H9 (cell line): ENCODE measurements around the gene RNASEH2B. TPM values are rescaled to one million over a fixed set of nuclear protein-coding genes. Genes with fewer than 3 reads are reported as not detected.

Experiments
- DNase-seq: peaks from one replicate; pipeline ENCODE4 v3.0.0-alpha.2; 2017
- H2AFZ ChIP-seq: one replicate; pipeline ENCODE4 v1.6.1; 2013; ENCODE audit warnings: mild to moderate bottlenecking, low read length, control low read depth, moderate library complexity
- H2AK5ac ChIP-seq: 2 replicates; pipeline ENCODE4 v1.6.1; 2013; ENCODE audit warnings: low read length, control low read depth, mixed read lengths; ENCODE audit not compliant: insufficient read length
- H2BK120ac ChIP-seq: one replicate; pipeline ENCODE4 v1.6.1; 2013; ENCODE audit warnings: low read depth, mild to moderate bottlenecking, low read length, control low read depth, inconsistent platforms; ENCODE audit not compliant: poor library complexity, severe bottlenecking
- H2BK12ac ChIP-seq: 2 replicates; pipeline ENCODE4 v1.6.1; 2013; ENCODE audit warnings: low read length, control low read depth, mixed read lengths, low read depth; ENCODE audit not compliant: insufficient read length
- H2BK15ac ChIP-seq: 2 replicates; pipeline ENCODE4 v1.6.1; 2013; ENCODE audit warnings: low read depth, low read length, control low read depth
- H2BK20ac ChIP-seq: one replicate; pipeline ENCODE4 v1.6.1; 2013; ENCODE audit warnings: low read depth, mild to moderate bottlenecking, low read length, control low read depth, inconsistent platforms; ENCODE audit not compliant: poor library complexity, severe bottlenecking
- H2BK5ac ChIP-seq: 2 replicates; pipeline ENCODE4 v1.6.1; 2013; ENCODE audit warnings: low read length, control low read depth, mixed read lengths; ENCODE audit not compliant: insufficient read length
- H3K14ac ChIP-seq: 2 replicates; pipeline ENCODE4 v1.6.1; 2013; ENCODE audit warnings: low read length, control low read depth; ENCODE audit not compliant: insufficient read depth
- H3K18ac ChIP-seq: 2 replicates; pipeline ENCODE4 v1.6.1; 2013; ENCODE audit warnings: low read depth, mild to moderate bottlenecking, mixed read lengths, low read length, control low read depth; ENCODE audit not compliant: insufficient read length
- H3K23ac ChIP-seq: 2 replicates; pipeline ENCODE4 v1.6.1; 2013; ENCODE audit warnings: low read length, control low read depth, mixed read lengths, low read depth; ENCODE audit not compliant: insufficient read length
- H3K23me2 ChIP-seq: 2 replicates; pipeline ENCODE4 v1.6.1; 2013; ENCODE audit warnings: low read depth, mild to moderate bottlenecking, mixed read lengths, low read length, control low read depth; ENCODE audit not compliant: insufficient read length, poor library complexity, severe bottlenecking
- H3K27ac ChIP-seq: 2 replicates; pipeline ENCODE4 v1.5.1; 2013; ENCODE audit warnings: low read length, control low read depth, mixed read lengths, low read depth; ENCODE audit not compliant: insufficient read length
- H3K27me3 ChIP-seq: 2 replicates; pipeline ENCODE4 v1.6.1; 2013; ENCODE audit warnings: low read length, control low read depth, inconsistent platforms; ENCODE audit not compliant: insufficient read depth
- H3K4ac ChIP-seq: 2 replicates; pipeline ENCODE4 v1.6.1; 2013; ENCODE audit warnings: low read depth, mild to moderate bottlenecking, control low read depth, inconsistent platforms, low read length, moderate library complexity
- H3K4me1 ChIP-seq: 2 replicates; pipeline ENCODE4 v1.6.1; 2013; ENCODE audit warnings: low read length, control low read depth, inconsistent platforms; ENCODE audit not compliant: insufficient read depth
- H3K4me2 ChIP-seq: 2 replicates; pipeline ENCODE4 v1.6.1; 2013; ENCODE audit warnings: low read length, control low read depth, mixed read lengths; ENCODE audit not compliant: insufficient read length, insufficient read depth
- H3K56ac ChIP-seq: 2 replicates; pipeline ENCODE4 v1.6.1; 2013; ENCODE audit warnings: low read depth, mild to moderate bottlenecking, mixed read lengths, low read length, control low read depth; ENCODE audit not compliant: insufficient read length
- H3K79me1 ChIP-seq: 2 replicates; pipeline ENCODE4 v1.6.1; 2013; ENCODE audit warnings: low read depth, mild to moderate bottlenecking, moderate library complexity, low read length, control low read depth, inconsistent platforms; ENCODE audit not compliant: insufficient read depth, poor library complexity, severe bottlenecking
- H3K79me2 ChIP-seq: 2 replicates; pipeline ENCODE4 v1.6.1; 2013; ENCODE audit warnings: low read length, control low read depth, inconsistent platforms; ENCODE audit not compliant: insufficient read depth
- H3K9ac ChIP-seq: 2 replicates; pipeline ENCODE4 v1.6.1; 2013; ENCODE audit warnings: low read length, control low read depth, mixed read lengths; ENCODE audit not compliant: insufficient read length; ENCODE audit errors: extremely low read depth
- H3K9me3 ChIP-seq: one replicate; pipeline ENCODE4 v1.6.1; 2013; ENCODE audit warnings: low read depth, low read length, inconsistent platforms; ENCODE audit not compliant: control insufficient read depth
- H3T11ph ChIP-seq: one replicate; pipeline ENCODE4 v1.6.1; 2013; ENCODE audit warnings: mild to moderate bottlenecking, low read length, control low read depth, inconsistent platforms
- H4K20me1 ChIP-seq: one replicate; pipeline ENCODE4 v1.6.1; 2013; ENCODE audit not compliant: control insufficient read depth, insufficient read length, insufficient read depth
- H4K5ac ChIP-seq: 2 replicates; pipeline ENCODE4 v1.6.1; 2013; ENCODE audit warnings: low read depth, mild to moderate bottlenecking, mixed read lengths, low read length, control low read depth; ENCODE audit not compliant: insufficient read length
- H4K8ac ChIP-seq: replicated peaks from 2 replicates; pipeline ENCODE4 v1.6.1; 2013; ENCODE audit warnings: low read length, control low read depth, mixed read lengths, low read depth; ENCODE audit not compliant: insufficient read length
- H4K91ac ChIP-seq: 2 replicates; pipeline ENCODE4 v1.6.1; 2013; ENCODE audit warnings: low read depth, mild to moderate bottlenecking, moderate library complexity, mixed read lengths, low read length, control low read depth; ENCODE audit not compliant: insufficient read length
- H3K27ac Mint-ChIP-seq, 3 experiments: 2 replicates in 2 of 3; 3 replicates in 1 of 3; pipeline ENCODE4 v1.8.0; 2020 to 2021; ENCODE audit warnings: mixed read lengths in 3 of 3, mild to moderate bottlenecking in 1 of 3, moderate library complexity in 1 of 3
- H3K27me3 Mint-ChIP-seq: 2 replicates; pipeline ENCODE4 v1.8.0; 2021; ENCODE audit warnings: low read depth, mild to moderate bottlenecking, moderate library complexity, mixed read lengths
- H3K36me3 Mint-ChIP-seq, 3 experiments: 2 replicates in 2 of 3; 3 replicates in 1 of 3; pipeline ENCODE4 v1.8.0; 2020 to 2021; ENCODE audit warnings: low read depth in 3 of 3, mixed read lengths in 3 of 3; ENCODE audit not compliant: insufficient read depth in 1 of 3
- H3K4me1 Mint-ChIP-seq, 2 experiments: 2 replicates each; pipeline ENCODE4 v1.8.0; 2020; ENCODE audit warnings: mixed read lengths in 2 of 2
- H3K4me3 Mint-ChIP-seq, 2 experiments: 2 replicates in 1 of 2; 3 replicates in 1 of 2; pipeline ENCODE4 v1.8.0; 2020 to 2021; ENCODE audit warnings: mild to moderate bottlenecking in 2 of 2, mixed read lengths in 2 of 2, moderate library complexity in 1 of 2
- H3K9me3 Mint-ChIP-seq, 2 experiments: 2 replicates in 1 of 2; 3 replicates in 1 of 2; pipeline ENCODE4 v1.8.0; 2020; ENCODE audit warnings: mild to moderate bottlenecking in 2 of 2, mixed read lengths in 2 of 2, moderate library complexity in 1 of 2
- WGBS: extraction: QIAGEN DNeasy Blood & Tissue Kit; methylation state at CpG from one replicate; pipeline ENCODE4 v1.1.7; 2013; ENCODE audit warnings: missing lambda C conversion rate, low lambda C conversion rate, mixed read lengths; ENCODE audit not compliant: insufficient read length; ENCODE audit errors: extremely low coverage; 5-methylcytosine and 5-hydroxymethylcytosine counted together
- total RNA-seq: library from RNA; stranded (reverse); gene quantifications from 2 replicates; pipeline ENCODE4 v1.2.1, GENCODE V29; 2021
- TF ChIP-seq, protein P1 (sequence below): fragments of 200-600 bp; sonication (generic); conservative IDR thresholded peaks from 3 replicates; pipeline ENCODE4 v1.8.0; 2021; ENCODE audit warnings: antibody characterized with exemption, mild to moderate bottlenecking

The RNASEH2B gene
- total RNA-seq, 1 experiment from 2014 or later = 53.9 TPM

DNA sequence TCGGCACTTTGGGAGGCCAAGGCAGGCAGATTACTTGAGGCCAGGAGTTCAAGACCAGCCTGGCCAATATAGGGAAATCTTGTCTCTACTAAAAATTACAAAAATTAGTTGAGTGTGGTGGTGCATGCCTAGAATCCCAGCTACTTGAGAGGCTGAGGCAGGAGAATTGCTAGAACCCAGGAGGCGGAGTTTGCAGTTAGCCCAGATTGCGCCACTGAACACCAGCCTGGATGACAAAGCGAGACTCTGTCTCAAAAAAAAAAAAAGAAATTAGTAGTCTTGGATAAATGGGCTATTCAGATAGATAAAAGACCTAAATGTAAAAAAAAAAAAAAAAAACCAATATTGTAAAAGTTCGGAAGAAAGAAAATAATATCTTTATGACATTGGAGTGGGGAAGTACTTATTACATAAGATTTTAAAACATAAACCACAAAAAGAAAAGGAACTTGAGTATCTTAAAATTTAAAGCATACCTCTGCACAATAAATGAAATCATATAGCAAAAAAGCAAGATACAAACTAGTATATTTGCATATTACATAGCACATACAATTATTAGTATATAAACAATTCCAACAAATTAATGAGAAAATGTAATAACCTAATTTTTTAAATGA is 26.7 kb upstream of the RNASEH2B start:
- Histone ChIP-seq H3K9ac (no peak overlapping the region), H3K27me3 (no peaks in the 10 kb centered on the region), H2BK20ac (no peak overlapping the region), H2BK15ac (no peak overlapping the region), H3K79me1 (no peaks in the 10 kb centered on the region), H4K5ac (no peak overlapping the region), H4K8ac (no peak overlapping the region), H3K14ac (no peak overlapping the region), H4K20me1 (no peaks in the 10 kb centered on the region), H4K91ac (no peak overlapping the region), H2BK12ac (no peak overlapping the region), H3T11ph (no peak overlapping the region), H3K56ac (no peak overlapping the region), H3K79me2 (no peaks in the 10 kb centered on the region), H3K23me2 (no peaks in the 10 kb centered on the region), H3K4me2 (no peak overlapping the region), H2BK5ac (no peak overlapping the region), H2BK120ac (no peak overlapping the region), H3K18ac (no peak overlapping the region), H3K4me1 (no peaks in the 10 kb centered on the region), H3K9me3 (no peaks in the 10 kb centered on the region), H2AFZ (no peak overlapping the region), H3K23ac (no peak overlapping the region), H3K4ac (no peak overlapping the region), H2AK5ac (no peak overlapping the region), H3K27ac (no peak overlapping the region)
- Mint-ChIP-seq H3K4me1 (0 out of 4 replicates have a peak, but pooled peaks cover 0 to 2% of the 10 kb centered on the region in 2 experiments), H3K9me3 (no peaks in the 10 kb centered on the region), H3K27me3 (no peaks in the 10 kb centered on the region; the same call in 1 of the 2 replicates), H3K4me3 (no peak overlapping the region), H3K27ac (no peak overlapping the region), H3K36me3 (peaks cover 0 to 3% (median 0%) of the 10 kb centered on the region in 3 experiments; a peak in 1 of 7 replicates)
- DNase-seq = no peak
- TF ChIP-seq, protein P1, sequence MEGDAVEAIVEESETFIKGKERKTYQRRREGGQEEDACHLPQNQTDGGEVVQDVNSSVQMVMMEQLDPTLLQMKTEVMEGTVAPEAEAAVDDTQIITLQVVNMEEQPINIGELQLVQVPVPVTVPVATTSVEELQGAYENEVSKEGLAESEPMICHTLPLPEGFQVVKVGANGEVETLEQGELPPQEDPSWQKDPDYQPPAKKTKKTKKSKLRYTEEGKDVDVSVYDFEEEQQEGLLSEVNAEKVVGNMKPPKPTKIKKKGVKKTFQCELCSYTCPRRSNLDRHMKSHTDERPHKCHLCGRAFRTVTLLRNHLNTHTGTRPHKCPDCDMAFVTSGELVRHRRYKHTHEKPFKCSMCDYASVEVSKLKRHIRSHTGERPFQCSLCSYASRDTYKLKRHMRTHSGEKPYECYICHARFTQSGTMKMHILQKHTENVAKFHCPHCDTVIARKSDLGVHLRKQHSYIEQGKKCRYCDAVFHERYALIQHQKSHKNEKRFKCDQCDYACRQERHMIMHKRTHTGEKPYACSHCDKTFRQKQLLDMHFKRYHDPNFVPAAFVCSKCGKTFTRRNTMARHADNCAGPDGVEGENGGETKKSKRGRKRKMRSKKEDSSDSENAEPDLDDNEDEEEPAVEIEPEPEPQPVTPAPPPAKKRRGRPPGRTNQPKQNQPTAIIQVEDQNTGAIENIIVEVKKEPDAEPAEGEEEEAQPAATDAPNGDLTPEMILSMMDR = no peak
- no CpG with 5 or more reads among the region's 5 CpGs for WGBS
